GM23338 (cell line): ENCODE measurements around the gene ANKS1B. TPM values are rescaled to one million over a fixed set of nuclear protein-coding genes. Genes with fewer than 3 reads are reported as not detected.

ENCODE experiments used
- ATAC-seq: fragments of 200-7000 bp; cut with Tn5 transposase; 3 replicates; pipeline ENCODE4 v1.9.1; 2020
- DNase-seq: peaks from one replicate; pipeline ENCODE4 v3.0.0-alpha.2; 2015; ENCODE audit warnings: low spot score
- H2AFZ ChIP-seq: fragments of 200-600 bp; sonication (generic); 2 replicates; pipeline ENCODE4 v1.8.0; 2016; ENCODE audit warnings: antibody characterized with exemption, mild to moderate bottlenecking, moderate library complexity
- H3F3A ChIP-seq: fragments of 200-600 bp; sonication (generic); replicated peaks from 2 replicates; pipeline ENCODE4 v1.8.0; 2017; ENCODE audit warnings: antibody characterized with exemption, mixed run types, low read depth
- H3K27ac ChIP-seq: fragments of 200-600 bp; sonication (generic); 2 replicates; pipeline ENCODE4 v1.6.1; 2016; ENCODE audit warnings: low read depth
- H3K27me3 ChIP-seq: fragments of 200-600 bp; sonication (generic); 2 replicates; pipeline ENCODE4 v1.8.0; 2016; ENCODE audit warnings: mild to moderate bottlenecking, mixed run types, moderate library complexity; ENCODE audit not compliant: insufficient read depth
- H3K36me3 ChIP-seq: fragments of 200-600 bp; sonication (generic); 2 replicates; pipeline ENCODE4 v1.8.0; 2016; ENCODE audit warnings: mild to moderate bottlenecking; ENCODE audit not compliant: insufficient read depth
- H3K4me1 ChIP-seq: fragments of 200-600 bp; sonication (generic); 2 replicates; pipeline ENCODE4 v1.8.0; 2016; ENCODE audit warnings: mild to moderate bottlenecking, moderate library complexity; ENCODE audit not compliant: insufficient read depth
- H3K4me2 ChIP-seq: fragments of 200-600 bp; sonication (generic); 2 replicates; pipeline ENCODE4 v1.7.1; 2017; ENCODE audit warnings: mixed run types
- H3K4me3 ChIP-seq: fragments of 200-600 bp; sonication (generic); 2 replicates; pipeline ENCODE4 v1.6.1; 2016; ENCODE audit warnings: mixed run types
- H3K79me2 ChIP-seq: fragments of 200-600 bp; sonication (generic); replicated peaks from 2 replicates; pipeline ENCODE4 v1.8.0; 2017; ENCODE audit warnings: mild to moderate bottlenecking; ENCODE audit not compliant: insufficient read depth
- H3K9me2 ChIP-seq: fragments of 200-600 bp; sonication (generic); 2 replicates; pipeline ENCODE4 v1.8.0; 2017; ENCODE audit not compliant: insufficient read depth
- H4K20me1 ChIP-seq: fragments of 200-600 bp; sonication (generic); replicated peaks from 2 replicates; pipeline ENCODE4 v1.8.0; 2017; ENCODE audit warnings: mild to moderate bottlenecking; ENCODE audit not compliant: insufficient read depth
- H3K27ac Mint-ChIP-seq: 2 replicates; pipeline ENCODE4 v1.8.0; 2020; ENCODE audit warnings: inconsistent platforms, mild to moderate bottlenecking, moderate library complexity, mixed read lengths
- H3K27me3 Mint-ChIP-seq: 3 replicates; pipeline ENCODE4 v1.8.0; 2022; ENCODE audit warnings: low read depth, mild to moderate bottlenecking, moderate library complexity, mixed read lengths, inconsistent platforms; ENCODE audit not compliant: insufficient read depth, poor library complexity
- H3K36me3 Mint-ChIP-seq: 3 replicates; pipeline ENCODE4 v1.8.0; 2021; ENCODE audit warnings: low read depth, mild to moderate bottlenecking, inconsistent platforms, moderate library complexity, mixed read lengths
- H3K4me1 Mint-ChIP-seq: 3 replicates; pipeline ENCODE4 v1.8.0; 2020; ENCODE audit warnings: mild to moderate bottlenecking, inconsistent platforms, mixed read lengths
- H3K4me3 Mint-ChIP-seq: 3 replicates; pipeline ENCODE4 v1.8.0; 2021; ENCODE audit warnings: moderate library complexity, mild to moderate bottlenecking, inconsistent platforms, mixed read lengths
- H3K9me3 Mint-ChIP-seq: 3 replicates; pipeline ENCODE4 v1.8.0; 2020; ENCODE audit warnings: moderate library complexity, mild to moderate bottlenecking, inconsistent platforms, mixed read lengths
- CTCF ChIP-seq, 2 experiments: fragments of 200-600 bp in 1 of 2; sonication (generic) in 1 of 2; conservative IDR thresholded peaks; 2 replicates each; pipeline versions ENCODE4 v1.5.1 to v1.6.1; 2016 to 2017; ENCODE audit warnings: antibody characterized with exemption in 2 of 2, low read depth in 2 of 2, mild to moderate bottlenecking in 2 of 2, moderate library complexity in 1 of 2
- ETS1 ChIP-seq: IDR thresholded peaks from 2 replicates; pipeline ENCODE4 v1.6.1; 2016; ENCODE audit warnings: antibody characterized with exemption
- EZH2 ChIP-seq: fragments of 200-600 bp; sonication (generic); IDR thresholded peaks from one replicate; pipeline ENCODE4 v1.8.0; 2017; ENCODE audit warnings: antibody characterized with exemption, mild to moderate bottlenecking, low read depth; ENCODE audit not compliant: unreplicated experiment
- NANOG ChIP-seq: IDR thresholded peaks from 2 replicates; pipeline ENCODE4 v1.6.1; 2016; ENCODE audit warnings: antibody characterized with exemption, borderline replicate concordance
- POLR2AphosphoS5 ChIP-seq: IDR thresholded peaks from 2 replicates; pipeline ENCODE4 v1.6.1; 2016; ENCODE audit warnings: antibody characterized with exemption, low read depth
- STAT1 ChIP-seq: IDR thresholded peaks from one replicate; pipeline ENCODE4 v1.6.1; 2016; ENCODE audit warnings: antibody characterized with exemption; ENCODE audit not compliant: unreplicated experiment
- ZNF331 ChIP-seq: fragments of 250-450 bp; sonication (Bioruptor Pico); IDR thresholded peaks from 2 replicates; pipeline ENCODE4 v1.5.0; 2020; ENCODE audit warnings: low read depth, mild to moderate bottlenecking, moderate library complexity
- ZNF462 ChIP-seq: fragments of 250-450 bp; sonication (Bioruptor Pico); IDR thresholded peaks from 2 replicates; pipeline ENCODE4 v1.5.0; 2020; ENCODE audit warnings: mild to moderate bottlenecking, moderate library complexity
- polyA plus RNA-seq: library from polyadenylated mRNA; unstranded; fragments of >200 nt; fragmentation: Nextera tagmentation; extraction: Ambion mirVana; gene quantifications from 2 replicates; pipeline ENCODE4 v1.2.1, GENCODE V29; 2016
- total RNA-seq: library from RNA; depleted of rRNA; stranded (reverse); fragments of >200 nt; shearing (Covaris generic); gene quantifications from 2 replicates; pipeline ENCODE4 v1.2.3, GENCODE V29; 2014

The ANKS1B gene
- total and polyA plus RNA-seq, 2 experiments from 2014 or later, result 4.3 to 5.8 TPM

- Histone ChIP-seq H3K4me1 (peaks cover 12% of the 10 kb centered on the region), H3K36me3 (no peaks in the 10 kb centered on the region), H4K20me1 (no peaks in the 10 kb centered on the region), H2AFZ (no peak overlapping the region), H3K9me2 (peaks cover 3% of the 10 kb centered on the region; the same call in 1 of the 2 replicates), H3K4me2 (no peak overlapping the region), H3K27me3 (no peaks in the 10 kb centered on the region), H3K27ac (no peak overlapping the region), H3K4me3 (no peak overlapping the region), H3K79me2 (no peaks in the 10 kb centered on the region), H3F3A (no peaks in the 10 kb centered on the region)
- Mint-ChIP-seq H3K4me3 (no peak overlapping the region), H3K36me3 (peaks cover 24% of the 10 kb centered on the region; the same call in 2 of the 3 replicates), H3K4me1 (peaks cover 16% of the 10 kb centered on the region; the same call in 1 of the 3 replicates), H3K9me3 (peaks cover 27% of the 10 kb centered on the region), H3K27ac (no peak overlapping the region), H3K27me3 (no peaks in the 10 kb centered on the region)
- no peak for TF ChIP-seq ZNF462 (CRISPR knock-in tag)
- no peak for TF ChIP-seq POLR2AphosphoS5
- no peak for TF ChIP-seq EZH2
- no peak for TF ChIP-seq ZNF331 (CRISPR knock-in tag)
- no peak for TF ChIP-seq STAT1
- no peak for TF ChIP-seq NANOG
- no peak for TF ChIP-seq CTCF (conservative IDR thresholded peaks at IDR 0.05; ENCODE audit: low read depth in 2 of 2)
- TF ChIP-seq ETS1, result no peak
- ATAC-seq (no peak), DNase-seq (no peak)
Observed at GRCh38 chr12:99235381-99235780, 749.4 kb downstream of the ANKS1B start.
